ENCODE measurements around the gene RERE.

The RERE gene

GRCh38 chr1:8661185-8662110 is 156.0 kb downstream of the RERE start:
- no peak overlapping the region for H3K4me3 ChIP-seq (ENCODE audit: low read depth, low read length)
- TF ChIP-seq CTCF (IDR thresholded peaks at IDR 0.05; ENCODE audit: insufficient read depth, low read depth, low read length, missing control alignments) = no peak
- peak; percentile 63 for DNase-seq (ENCODE audit: low read depth)

DNA sequence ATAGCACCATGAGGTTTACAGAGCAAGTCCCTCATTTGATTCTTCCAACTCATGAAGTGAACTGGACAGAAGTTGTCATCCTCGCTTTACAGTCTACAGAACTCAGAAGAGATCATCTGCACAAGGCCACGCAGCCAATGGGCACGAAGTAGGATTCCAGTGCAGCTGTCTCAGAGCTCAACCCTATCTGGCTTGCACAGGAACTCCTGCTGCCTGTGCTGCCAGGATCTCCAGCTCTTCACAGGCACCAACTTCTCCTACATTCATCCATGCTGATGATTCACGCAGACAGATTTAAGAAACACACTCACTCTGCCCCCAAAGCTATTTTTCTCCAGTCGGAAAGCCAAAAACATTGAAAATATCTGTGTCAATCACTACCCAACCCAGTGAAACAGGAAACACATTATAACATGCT is 157.0 kb downstream of the RERE start:
- TF ChIP-seq CTCF (IDR thresholded peaks at IDR 0.05; ENCODE audit: insufficient read depth, low read depth, low read length, missing control alignments) = no peak
- H3K4me3 ChIP-seq (ENCODE audit: low read depth, low read length) = no peak overlapping the region
- no peak for DNase-seq (ENCODE audit: low read depth)

DNA sequence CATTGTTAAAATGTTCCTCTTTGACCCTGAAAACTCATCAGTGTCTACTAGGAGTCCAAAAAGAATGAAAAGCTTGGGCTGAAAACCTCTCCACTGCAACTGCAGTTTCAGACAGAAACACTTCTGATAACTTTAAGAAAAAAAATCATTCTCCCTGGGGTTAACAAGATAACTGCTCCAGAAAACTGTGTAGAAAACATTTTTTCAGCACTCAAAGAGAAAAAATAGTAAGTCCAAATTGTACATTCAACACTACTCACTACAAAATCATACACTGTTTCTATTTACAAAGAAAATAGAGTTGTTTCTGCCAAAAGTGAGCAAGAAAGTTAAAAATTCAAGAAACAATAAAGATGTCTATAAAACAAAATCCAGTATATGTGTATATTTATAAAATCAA is 157.8 kb downstream of the RERE start:
- no peak overlapping the region for H3K4me3 ChIP-seq (ENCODE audit: low read depth, low read length)
- DNase-seq (ENCODE audit: low read depth) = no peak
- no peak for TF ChIP-seq CTCF (IDR thresholded peaks at IDR 0.05; ENCODE audit: insufficient read depth, low read depth, low read length, missing control alignments)

GRCh38 chr1:8653878-8654277 is 163.6 kb downstream of the RERE start:
- no peak for TF ChIP-seq CTCF (IDR thresholded peaks at IDR 0.05; ENCODE audit: insufficient read depth, low read depth, low read length, missing control alignments)
- no peak overlapping the region for H3K4me3 ChIP-seq (ENCODE audit: low read depth, low read length)
- no peak for DNase-seq (ENCODE audit: low read depth)

GRCh38 chr1:8652467-8653046 is 164.9 kb downstream of the RERE start:
- TF ChIP-seq CTCF (IDR thresholded peaks at IDR 0.05; ENCODE audit: insufficient read depth, low read depth, low read length, missing control alignments) = no peak
- H3K4me3 ChIP-seq (ENCODE audit: low read depth, low read length) = no peak overlapping the region
- DNase-seq (ENCODE audit: low read depth) = no peak

GRCh38 chr1:8651962-8652361 is 165.5 kb downstream of the RERE start:
- TF ChIP-seq CTCF (IDR thresholded peaks at IDR 0.05; ENCODE audit: insufficient read depth, low read depth, low read length, missing control alignments) = no peak
- no peak overlapping the region for H3K4me3 ChIP-seq (ENCODE audit: low read depth, low read length)
- DNase-seq (ENCODE audit: low read depth) = no peak
